ENCODE results near the gene NES.

The NES gene

DNA sequence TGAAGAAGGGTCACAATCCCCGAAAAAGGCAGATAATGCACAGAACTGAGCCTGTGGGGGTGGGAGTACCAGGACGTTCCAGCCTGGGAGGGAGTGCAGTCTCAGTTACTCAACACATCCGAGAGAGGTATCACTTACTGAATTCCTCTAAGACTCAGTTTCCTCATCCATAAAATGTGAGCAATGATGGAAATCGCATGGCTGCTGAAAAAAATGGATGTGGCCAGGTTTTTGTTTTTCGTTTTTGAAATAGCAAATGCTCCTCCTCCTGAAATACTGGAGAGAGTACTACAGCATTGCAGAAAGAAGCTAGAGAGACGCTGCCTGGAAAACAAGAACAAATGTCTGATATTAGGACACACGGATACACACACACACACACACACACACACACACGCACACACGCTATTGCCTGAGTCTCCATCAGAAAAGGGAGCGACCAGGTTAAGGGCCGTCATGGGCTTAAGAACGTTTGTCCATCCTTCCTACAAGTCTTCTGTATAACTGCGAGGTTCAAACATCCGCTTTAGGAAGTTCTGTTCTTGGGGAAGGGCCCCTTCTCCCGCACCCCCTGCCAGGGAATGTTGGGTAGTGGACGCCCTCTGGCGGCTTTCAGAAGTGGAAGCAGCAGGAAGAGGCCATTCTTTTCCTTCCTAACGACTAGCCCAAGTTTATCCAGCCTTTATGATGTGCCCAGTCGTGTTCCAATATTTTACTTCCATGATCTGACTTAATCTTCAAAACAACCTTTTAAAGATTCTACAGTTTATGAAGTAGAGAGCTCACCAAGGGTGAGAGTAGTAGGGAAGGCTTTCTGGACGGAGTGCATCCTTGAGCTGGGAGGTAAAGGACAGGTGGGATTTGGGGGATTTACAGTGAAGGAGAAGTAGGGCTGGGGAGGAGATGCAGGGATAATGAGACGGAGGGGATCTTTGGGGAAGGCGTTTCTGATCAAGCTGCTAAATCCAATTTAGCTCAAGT is 699 bp upstream of the NES start:
- Histone ChIP-seq H4K20me1 (ENCODE audit: insufficient read depth, low read length) (no peaks in the 10 kb centered on the region), H3K9ac (ENCODE audit: low read length) (no peak overlapping the region), H3F3A (ENCODE audit: insufficient read depth, low read length) (no peaks in the 10 kb centered on the region), H3K4me2 (ENCODE audit: low read depth, low read length) (peak overlapping the region; percentile 61), H3K4me3 (ENCODE audit: low read length) (peak overlapping the region; percentile 29), H3K36me3 (replicated peaks; ENCODE audit: insufficient read depth, low read length) (no peaks in the 10 kb centered on the region), H3K27me3 (replicated peaks; ENCODE audit: insufficient read depth, low read length) (peaks cover 92% of the 10 kb centered on the region), H3K79me2 (ENCODE audit: low read length) (no peaks in the 10 kb centered on the region), H2AFZ (ENCODE audit: low read length) (0 out of 2 replicates have a peak overlapping the region, but pooled peaks have one; percentile 29), H3K4me1 (ENCODE audit: low read length) (peaks cover 4% of the 10 kb centered on the region; the same call in 1 of the 2 replicates), H3K9me2 (replicated peaks; ENCODE audit: insufficient read depth, low read length) (no peaks in the 10 kb centered on the region), H3K9me3 (replicated peaks; ENCODE audit: insufficient read depth, low read length) (no peaks in the 10 kb centered on the region), H3K27ac (ENCODE audit: low read length) (no peak overlapping the region)
- TF ChIP-seq, protein P1, sequence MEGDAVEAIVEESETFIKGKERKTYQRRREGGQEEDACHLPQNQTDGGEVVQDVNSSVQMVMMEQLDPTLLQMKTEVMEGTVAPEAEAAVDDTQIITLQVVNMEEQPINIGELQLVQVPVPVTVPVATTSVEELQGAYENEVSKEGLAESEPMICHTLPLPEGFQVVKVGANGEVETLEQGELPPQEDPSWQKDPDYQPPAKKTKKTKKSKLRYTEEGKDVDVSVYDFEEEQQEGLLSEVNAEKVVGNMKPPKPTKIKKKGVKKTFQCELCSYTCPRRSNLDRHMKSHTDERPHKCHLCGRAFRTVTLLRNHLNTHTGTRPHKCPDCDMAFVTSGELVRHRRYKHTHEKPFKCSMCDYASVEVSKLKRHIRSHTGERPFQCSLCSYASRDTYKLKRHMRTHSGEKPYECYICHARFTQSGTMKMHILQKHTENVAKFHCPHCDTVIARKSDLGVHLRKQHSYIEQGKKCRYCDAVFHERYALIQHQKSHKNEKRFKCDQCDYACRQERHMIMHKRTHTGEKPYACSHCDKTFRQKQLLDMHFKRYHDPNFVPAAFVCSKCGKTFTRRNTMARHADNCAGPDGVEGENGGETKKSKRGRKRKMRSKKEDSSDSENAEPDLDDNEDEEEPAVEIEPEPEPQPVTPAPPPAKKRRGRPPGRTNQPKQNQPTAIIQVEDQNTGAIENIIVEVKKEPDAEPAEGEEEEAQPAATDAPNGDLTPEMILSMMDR (IDR thresholded peaks at IDR 0.05; ENCODE audit: low read length): peak; percentile 97
- TF ChIP-seq EZH2phosphoT487 (IDR thresholded peaks at IDR 0.05; ENCODE audit: low read length): no peak
- DNase-seq: peak; percentile 45

DNA sequence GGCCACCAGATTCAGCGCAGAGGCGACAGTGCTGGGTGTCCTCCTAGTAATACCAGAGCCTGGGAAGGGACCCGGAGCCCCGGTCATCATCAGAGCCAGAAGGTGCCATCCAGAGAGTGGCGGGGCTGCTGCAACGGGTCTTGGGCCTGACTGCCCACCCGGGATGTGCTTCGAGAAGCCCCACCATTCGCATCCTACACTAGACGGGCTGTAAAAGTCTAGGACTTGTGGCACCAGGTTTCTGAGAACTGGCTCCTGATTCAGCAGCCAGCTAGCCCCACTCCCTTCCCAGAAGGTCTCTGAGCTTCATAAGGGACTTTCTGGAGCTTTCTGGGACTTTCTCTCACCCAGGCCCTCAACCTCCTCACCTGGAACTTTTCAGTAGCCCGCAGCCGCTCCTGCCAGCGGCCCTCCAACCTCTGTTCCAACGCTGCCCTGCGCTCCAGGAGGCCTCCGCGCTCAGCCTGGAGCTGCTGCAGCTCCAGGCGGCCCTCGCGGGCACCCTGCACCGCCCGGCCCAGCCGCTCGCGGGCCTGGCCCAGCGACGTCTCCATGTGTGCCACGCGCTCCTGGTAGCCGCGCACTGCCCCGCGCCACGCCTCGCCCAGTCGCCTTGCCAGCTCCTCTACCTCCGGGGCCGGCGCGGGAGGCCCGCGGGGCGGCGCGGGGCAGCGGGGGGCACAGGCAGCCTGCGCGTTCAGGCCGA is 940 bp downstream of the NES start:
- no peak for DNase-seq
- no peaks in the 10 kb centered on the region for H3K9me2 ChIP-seq (replicated peaks; ENCODE audit: insufficient read depth, low read length)
- H3K36me3 ChIP-seq (replicated peaks; ENCODE audit: insufficient read depth, low read length): no peaks in the 10 kb centered on the region
- H3K27ac ChIP-seq (ENCODE audit: low read length): no peak overlapping the region
- no peaks in the 10 kb centered on the region for H3F3A ChIP-seq (ENCODE audit: insufficient read depth, low read length)
- TF ChIP-seq, protein P1 (IDR thresholded peaks at IDR 0.05; ENCODE audit: low read length): no peak
- TF ChIP-seq EZH2 (optimal IDR thresholded peaks at IDR 0.05; ENCODE audit: low read depth, low read length) (no peak), EZH2phosphoT487 (IDR thresholded peaks at IDR 0.05; ENCODE audit: low read length) (no peak)
- H3K9me3 ChIP-seq (replicated peaks; ENCODE audit: insufficient read depth, low read length): no peaks in the 10 kb centered on the region
- H3K4me1 ChIP-seq (ENCODE audit: low read length): peaks cover 4% of the 10 kb centered on the region; the same call in 1 of the 2 replicates
- no peak overlapping the region for H3K4me2 ChIP-seq (ENCODE audit: low read depth, low read length)
- H2AFZ ChIP-seq (ENCODE audit: low read length): no peak overlapping the region
- H3K4me3 ChIP-seq (ENCODE audit: low read length): no peak overlapping the region
- H3K79me2 ChIP-seq (ENCODE audit: low read length): no peaks in the 10 kb centered on the region
- H4K20me1 ChIP-seq (ENCODE audit: insufficient read depth, low read length): no peaks in the 10 kb centered on the region
- no peak overlapping the region for H3K9ac ChIP-seq (ENCODE audit: low read length)
- H3K27me3 ChIP-seq (replicated peaks; ENCODE audit: insufficient read depth, low read length): peaks cover 96% of the 10 kb centered on the region

DNA sequence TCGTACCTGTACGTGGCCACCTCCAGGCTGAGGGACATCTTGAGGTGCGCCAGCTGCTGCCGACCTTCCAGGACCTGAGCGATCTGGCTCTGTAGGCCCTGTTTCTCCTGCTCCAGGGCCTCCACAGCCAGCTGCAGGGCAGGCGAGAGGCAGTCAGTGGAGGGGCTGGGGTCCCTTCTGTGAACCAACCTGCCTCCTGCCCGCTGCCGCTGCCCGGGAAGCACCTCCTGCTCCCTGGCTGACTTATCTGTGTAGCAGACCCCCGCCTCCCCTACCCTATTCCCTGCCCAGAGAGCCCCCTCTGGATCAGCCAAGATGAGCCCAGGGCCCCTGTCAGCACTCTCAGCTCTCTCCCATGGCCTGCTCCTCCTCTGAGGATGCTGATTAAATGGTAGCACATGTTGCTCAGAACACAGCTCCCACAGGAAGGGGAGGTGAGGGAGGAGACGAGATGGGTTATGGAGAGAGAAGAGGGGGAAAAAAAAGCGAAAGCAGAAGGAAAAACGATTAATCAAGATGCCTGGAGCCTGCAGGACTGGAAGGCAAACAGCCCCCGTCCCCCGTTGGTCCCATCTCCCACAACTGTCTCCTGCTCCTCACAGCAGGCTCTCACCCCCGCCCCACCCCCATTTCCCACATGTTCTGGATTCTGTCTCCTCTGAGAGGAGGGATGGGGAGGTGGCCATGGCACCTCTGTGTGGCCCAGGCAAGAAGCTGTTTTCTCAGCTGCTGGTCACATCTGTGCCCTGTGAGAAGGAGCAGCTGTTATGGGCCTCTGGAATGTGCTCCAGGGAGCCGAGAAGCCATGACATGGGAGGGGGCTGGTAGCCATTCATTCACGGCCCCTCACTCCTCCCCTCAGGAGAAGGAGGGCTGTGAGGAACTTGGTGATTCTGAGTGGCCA is 1.7 kb downstream of the NES start:
- Histone ChIP-seq H3K36me3 (replicated peaks; ENCODE audit: insufficient read depth, low read length) (no peaks in the 10 kb centered on the region), H4K20me1 (ENCODE audit: insufficient read depth, low read length) (no peaks in the 10 kb centered on the region), H2AFZ (ENCODE audit: low read length) (no peak overlapping the region), H3K27me3 (replicated peaks; ENCODE audit: insufficient read depth, low read length) (peaks cover 95% of the 10 kb centered on the region), H3K27ac (ENCODE audit: low read length) (no peak overlapping the region), H3K79me2 (ENCODE audit: low read length) (no peaks in the 10 kb centered on the region), H3K4me3 (ENCODE audit: low read length) (no peak overlapping the region), H3K4me2 (ENCODE audit: low read depth, low read length) (no peak overlapping the region), H3K9ac (ENCODE audit: low read length) (no peak overlapping the region), H3K9me3 (replicated peaks; ENCODE audit: insufficient read depth, low read length) (no peaks in the 10 kb centered on the region), H3K9me2 (replicated peaks; ENCODE audit: insufficient read depth, low read length) (no peaks in the 10 kb centered on the region), H3K4me1 (ENCODE audit: low read length) (peaks cover 4% of the 10 kb centered on the region; the same call in 1 of the 2 replicates), H3F3A (ENCODE audit: insufficient read depth, low read length) (no peaks in the 10 kb centered on the region)
- no peak for TF ChIP-seq EZH2 (optimal IDR thresholded peaks at IDR 0.05; ENCODE audit: low read depth, low read length)
- TF ChIP-seq, protein P1 (IDR thresholded peaks at IDR 0.05; ENCODE audit: low read length): no peak
- TF ChIP-seq EZH2phosphoT487 (IDR thresholded peaks at IDR 0.05; ENCODE audit: low read length): no peak
- no peak for DNase-seq

Measured in MM.1S (cell line).